Coronary artery (tissue), 2 donors: Measurements from ENCODE around the gene LRRK1.
A peak's percentile ranks its signal among the peaks of the same experiment; 100 is the strongest.

ENCODE experiments used
- DNase-seq: peaks from one replicate; pipeline ENCODE4 v3.0.0-alpha.2; 2017; ENCODE audit warnings: low spot score
- H3K27ac ChIP-seq, 2 donors: fragments of 200-600 bp; sonication (generic); one replicate each; pipeline ENCODE4 v1.5.1; 2016 to 2019
- H3K4me3 ChIP-seq: fragments of 200-600 bp; sonication (generic); 2 replicates; pipeline ENCODE4 v1.5.1; 2016; ENCODE audit warnings: mild to moderate bottlenecking, moderate library complexity
- CTCF ChIP-seq: fragments of 200-600 bp; sonication (generic); IDR thresholded peaks from one replicate; pipeline ENCODE4 v1.5.1; 2019; ENCODE audit warnings: antibody characterized with exemption

The LRRK1 gene

GRCh38 chr15:101018450-101018849 lies 99.3 kb downstream of the LRRK1 start:
- peak; percentile 41 for DNase-seq
- Histone ChIP-seq H3K27ac (no peak overlapping the region), H3K4me3 (no peak overlapping the region)
- TF ChIP-seq CTCF: no peak

- TF ChIP-seq CTCF: no peak
- peak; percentile 43 for DNase-seq
- no peak overlapping the region for H3K27ac ChIP-seq
- H3K4me3 ChIP-seq: no peak overlapping the region
Measured at GRCh38 chr15:101019366-101019896, 100.3 kb downstream of the LRRK1 start.

GRCh38 chr15:101020451-101020850 lies 101.3 kb downstream of the LRRK1 start:
- DNase-seq: peak; percentile 8
- no peak overlapping the region for H3K27ac ChIP-seq
- TF ChIP-seq CTCF: no peak
- no peak overlapping the region for H3K4me3 ChIP-seq

GRCh38 chr15:101020945-101021344 lies 101.8 kb downstream of the LRRK1 start:
- Histone ChIP-seq H3K27ac (no peak overlapping the region), H3K4me3 (no peak overlapping the region)
- peak; percentile 36 for DNase-seq
- TF ChIP-seq CTCF: no peak

- Histone ChIP-seq H3K4me3 (no peak overlapping the region), H3K27ac (no peak overlapping the region)
- no peak for TF ChIP-seq CTCF
- peak; percentile 60 for DNase-seq
Measured at GRCh38 chr15:101022306-101022705, 103.1 kb downstream of the LRRK1 start.

- peak; percentile 36 for DNase-seq
- Histone ChIP-seq H3K4me3 (no peak overlapping the region), H3K27ac (peak overlapping the region in 1 of 2 donors; percentile 75)
- TF ChIP-seq CTCF: no peak
Measured at GRCh38 chr15:101022876-101023275, 103.7 kb downstream of the LRRK1 start.

GRCh38 chr15:101023501-101024072 lies 104.4 kb downstream of the LRRK1 start:
- DNase-seq: peak; percentile 54
- Histone ChIP-seq H3K27ac (peak overlapping the region in 1 of 2 donors; percentile 75), H3K4me3 (no peak overlapping the region)
- TF ChIP-seq CTCF: no peak
